Activated CD8-positive, alpha-beta T cell treated with anti-CD3 and anti-CD28 coated beads, Interleukin-2, amount 10 ng/mL, durations not matched to agents 7 days and 5 days (primary cell): ENCODE data around the gene NEURL3. TPM values are rescaled to one million over a fixed set of nuclear protein-coding genes. Genes with fewer than 3 reads are reported as not detected.

Experiments
- ATAC-seq: fragments of 150-1000 bp; cut with Tn5 transposase; one replicate; pipeline ENCODE4 v1.10.0; 2021; ENCODE audit warnings: moderate library complexity
- CTCF ChIA-PET: fragments of 350-600 bp; sonication (Branson Sonifier 250); formaldehyde crosslinking; loops from one replicate; lab custom pipeline; 2021; ENCODE audit warnings: antibody characterized with exemption; lab: Charles Lee
- POLR2A ChIA-PET: fragments of 350-600 bp; sonication (Branson Sonifier 250); formaldehyde crosslinking; loops from one replicate; lab custom pipeline; 2021; ENCODE audit warnings: antibody characterized with exemption; lab: Charles Lee
- DNase-seq: peaks from one replicate; pipeline ENCODE4 v3.0.0-alpha.2; 2020
- H3K27ac Mint-ChIP-seq: one replicate; pipeline ENCODE4 v1.8.0; 2021; ENCODE audit warnings: mild to moderate bottlenecking, mixed read lengths
- H3K27me3 Mint-ChIP-seq: one replicate; pipeline ENCODE4 v1.8.0; 2021; ENCODE audit warnings: low read depth, mixed read lengths
- H3K36me3 Mint-ChIP-seq: one replicate; pipeline ENCODE4 v1.8.0; 2021; ENCODE audit warnings: low read depth, mixed read lengths
- H3K4me1 Mint-ChIP-seq: one replicate; pipeline ENCODE4 v1.8.0; 2021; ENCODE audit warnings: low read depth, mixed read lengths
- H3K4me3 Mint-ChIP-seq: one replicate; pipeline ENCODE4 v1.8.0; 2021; ENCODE audit warnings: mild to moderate bottlenecking, mixed read lengths
- H3K9me3 Mint-ChIP-seq: one replicate; pipeline ENCODE4 v1.8.0; 2022; ENCODE audit warnings: mixed read lengths; ENCODE audit not compliant: insufficient read depth
- total RNA-seq, 2 experiments: library from RNA; stranded (reverse); gene quantifications; one replicate each; pipeline ENCODE4 v1.2.3, GENCODE V29; 2021

The NEURL3 gene
- total RNA-seq, 2 experiments from 2014 or later: not detected

GRCh38 chr2:96538487-96539214 lies 33.5 kb upstream of the NEURL3 start:
- CTCF ChIA-PET: interaction anchor here (1.1 to 8.0 kb wide), 13 partner anchors 9 to 424 kb away, joined by 3 to 90 read pairs (median 5); no protein-coding TSS in a partner anchor
- DNase-seq (peak; percentile 93), ATAC-seq (peak; percentile 40)
- peak overlapping the region; percentile 83 for H3K4me3 Mint-ChIP-seq
- H3K27ac Mint-ChIP-seq: peak overlapping the region; percentile 82
- no peaks in the 10 kb centered on the region for H3K27me3 Mint-ChIP-seq
- peaks cover 38% of the 10 kb centered on the region for H3K36me3 Mint-ChIP-seq
- peaks cover 57% of the 10 kb centered on the region for H3K4me1 Mint-ChIP-seq
- no peaks in the 10 kb centered on the region for H3K9me3 Mint-ChIP-seq
- POLR2A ChIA-PET: interaction anchor here (0.8 to 5.4 kb wide), 20 partner anchors 8 to 402 kb away, joined by 3 to 99 read pairs (median 4); partner anchors contain the start of genes NCAPH, SNRNP200 and STARD7

GRCh38 chr2:96537734-96538486 lies 32.8 kb upstream of the NEURL3 start:
- Mint-ChIP-seq H3K4me3 (peak overlapping the region; percentile 83), H3K9me3 (no peaks in the 10 kb centered on the region), H3K4me1 (peaks cover 58% of the 10 kb centered on the region), H3K27ac (peak overlapping the region; percentile 82), H3K27me3 (no peaks in the 10 kb centered on the region), H3K36me3 (peaks cover 31% of the 10 kb centered on the region)
- ChIA-PET POLR2A (interaction anchor here (0.7 to 5.4 kb wide), 24 partner anchors 8 to 403 kb away, joined by 3 to 99 read pairs (median 4); partner anchors contain the start of genes NCAPH, SNRNP200 and STARD7), CTCF (interaction anchor here (1.1 to 8.0 kb wide), 12 partner anchors 10 to 425 kb away, joined by 3 to 90 read pairs (median 6); no protein-coding TSS in a partner anchor)
- ATAC-seq: peak; percentile 13
- peak; percentile 65 for DNase-seq

- DNase-seq (peak; percentile 96), ATAC-seq (peak; percentile 53)
- CTCF ChIA-PET: interaction anchor here (1.2 to 8.0 kb wide), 11 partner anchors 9 to 216 kb away, joined by 3 to 90 read pairs (median 7); no protein-coding TSS in a partner anchor
- H3K4me1 Mint-ChIP-seq: peaks cover 59% of the 10 kb centered on the region
- H3K4me3 Mint-ChIP-seq: peak overlapping the region; percentile 83
- POLR2A ChIA-PET: interaction anchor here (0.6 to 5.4 kb wide), 24 partner anchors 8 to 531 kb away, joined by 3 to 99 read pairs (median 4); partner anchors contain the start of genes KANSL3 and STARD7
- no peaks in the 10 kb centered on the region for H3K9me3 Mint-ChIP-seq
- H3K36me3 Mint-ChIP-seq: peaks cover 25% of the 10 kb centered on the region
- no peaks in the 10 kb centered on the region for H3K27me3 Mint-ChIP-seq
- peak overlapping the region; percentile 82 for H3K27ac Mint-ChIP-seq
These were observed 32.0 kb upstream of the NEURL3 start for GRCh38 chr2:96537066-96537733.

- POLR2A ChIA-PET: interaction anchor here (0.6 to 5.4 kb wide), 12 partner anchors 10 to 531 kb away, joined by 3 to 99 read pairs (median 3); partner anchors contain the start of gene KANSL3
- ATAC-seq (peak; percentile 65), DNase-seq (peak; percentile 95)
- CTCF ChIA-PET: interaction anchor here (1.6 to 4.7 kb wide), 6 partner anchors 9 to 67 kb away, joined by 4 to 56 read pairs (median 7); no protein-coding TSS in a partner anchor
- Mint-ChIP-seq H3K27ac (peak within 1 kb of the TSS; percentile 82), H3K4me1 (peaks cover 63% of the 10 kb centered on the region), H3K4me3 (peak within 1 kb of the TSS; percentile 83), H3K36me3 (peaks cover 19% of the 10 kb centered on the region), H3K9me3 (no peaks in the 10 kb centered on the region), H3K27me3 (no peaks in the 10 kb centered on the region)
These were observed 31.4 kb upstream of the NEURL3 start, which contains the start of gene ARID5A for GRCh38 chr2:96536445-96537065. ARID5A (plus strand) TSS chr2:96536752; CDS start chr2:96536827, 75 bp downstream.

- Mint-ChIP-seq H3K27me3 (no peaks in the 10 kb centered on the region), H3K4me1 (peaks cover 67% of the 10 kb centered on the region), H3K36me3 (peaks cover 11% of the 10 kb centered on the region), H3K9me3 (no peaks in the 10 kb centered on the region), H3K27ac (no peak overlapping the region), H3K4me3 (no peak overlapping the region)
- CTCF ChIA-PET: interaction anchor here (1.8 to 5.5 kb wide), 3 partner anchors 8 to 225 kb away, joined by 5 to 56 read pairs (median 27); partner anchors contain the start of gene CNNM4
- no peak for DNase-seq
- ATAC-seq: no peak
- POLR2A ChIA-PET: interaction anchor here (0.5 to 5.4 kb wide), 2 partner anchors 9 to 200 kb away, joined by 3 to 99 read pairs; no protein-coding TSS in a partner anchor
These were observed 30.2 kb upstream of the NEURL3 start for GRCh38 chr2:96535331-96535730.

- Mint-ChIP-seq H3K36me3 (peaks cover 5% of the 10 kb centered on the region), H3K4me1 (peaks cover 67% of the 10 kb centered on the region), H3K27me3 (no peaks in the 10 kb centered on the region), H3K27ac (no peak overlapping the region), H3K4me3 (no peak overlapping the region), H3K9me3 (no peaks in the 10 kb centered on the region)
- no peak for DNase-seq
- POLR2A ChIA-PET: interaction anchor here (5.4 kb wide), 1 partner anchor 9 kb away, joined by 99 read pairs; no protein-coding TSS in a partner anchor
- CTCF ChIA-PET: interaction anchor here (1.8 to 5.5 kb wide), 4 partner anchors 7 to 226 kb away, joined by 5 to 56 read pairs (median 18); partner anchors contain the start of gene CNNM4
- no peak for ATAC-seq
These were observed 29.6 kb upstream of the NEURL3 start for GRCh38 chr2:96534701-96535181.

GRCh38 chr2:96534141-96534540 lies 29.0 kb upstream of the NEURL3 start:
- ATAC-seq (no peak), DNase-seq (no peak)
- Mint-ChIP-seq H3K9me3 (no peaks in the 10 kb centered on the region), H3K4me3 (no peak overlapping the region), H3K27ac (no peak overlapping the region), H3K36me3 (peaks cover 2% of the 10 kb centered on the region), H3K4me1 (peaks cover 64% of the 10 kb centered on the region), H3K27me3 (no peaks in the 10 kb centered on the region)
- POLR2A ChIA-PET: no interaction called here
- CTCF ChIA-PET: interaction anchor here (0.8 to 5.5 kb wide), 4 partner anchors 14 to 226 kb away, joined by 3 to 27 read pairs (median 8); partner anchors contain the start of gene CNNM4

GRCh38 chr2:96533292-96534073 lies 28.3 kb upstream of the NEURL3 start:
- H3K4me3 Mint-ChIP-seq: no peak overlapping the region
- peak overlapping the region; percentile 18 for H3K27ac Mint-ChIP-seq
- POLR2A ChIA-PET: interaction anchor here (2.0 kb wide), 1 partner anchor 19 kb away, joined by 4 read pairs; no protein-coding TSS in a partner anchor
- no peaks in the 10 kb centered on the region for H3K27me3 Mint-ChIP-seq
- H3K4me1 Mint-ChIP-seq: peaks cover 64% of the 10 kb centered on the region
- H3K9me3 Mint-ChIP-seq: no peaks in the 10 kb centered on the region
- DNase-seq (no peak), ATAC-seq (no peak)
- no peaks in the 10 kb centered on the region for H3K36me3 Mint-ChIP-seq
- CTCF ChIA-PET: interaction anchor here (0.8 to 5.5 kb wide), 5 partner anchors 14 to 227 kb away, joined by 3 to 27 read pairs (median 5); partner anchors contain the start of gene CNNM4

- ATAC-seq (no peak), DNase-seq (peak; percentile 20)
- no peaks in the 10 kb centered on the region for H3K9me3 Mint-ChIP-seq
- no peaks in the 10 kb centered on the region for H3K27me3 Mint-ChIP-seq
- H3K4me3 Mint-ChIP-seq: peak overlapping the region; percentile 64
- H3K36me3 Mint-ChIP-seq: no peaks in the 10 kb centered on the region
- ChIA-PET POLR2A (interaction anchor here (2.0 kb wide), 1 partner anchor 20 kb away, joined by 4 read pairs; no protein-coding TSS in a partner anchor), CTCF (interaction anchor here (0.9 to 5.5 kb wide), 3 partner anchors 22 to 126 kb away, joined by 3 to 27 read pairs (median 10); no protein-coding TSS in a partner anchor)
- peaks cover 70% of the 10 kb centered on the region for H3K4me1 Mint-ChIP-seq
- H3K27ac Mint-ChIP-seq: peak overlapping the region; percentile 25
These were observed 27.6 kb upstream of the NEURL3 start for GRCh38 chr2:96532641-96533291.
